ENCODE measurements around the gene CHDH.
A peak's percentile ranks its signal among the peaks of the same experiment; 100 is the strongest.

The CHDH gene, protein sequence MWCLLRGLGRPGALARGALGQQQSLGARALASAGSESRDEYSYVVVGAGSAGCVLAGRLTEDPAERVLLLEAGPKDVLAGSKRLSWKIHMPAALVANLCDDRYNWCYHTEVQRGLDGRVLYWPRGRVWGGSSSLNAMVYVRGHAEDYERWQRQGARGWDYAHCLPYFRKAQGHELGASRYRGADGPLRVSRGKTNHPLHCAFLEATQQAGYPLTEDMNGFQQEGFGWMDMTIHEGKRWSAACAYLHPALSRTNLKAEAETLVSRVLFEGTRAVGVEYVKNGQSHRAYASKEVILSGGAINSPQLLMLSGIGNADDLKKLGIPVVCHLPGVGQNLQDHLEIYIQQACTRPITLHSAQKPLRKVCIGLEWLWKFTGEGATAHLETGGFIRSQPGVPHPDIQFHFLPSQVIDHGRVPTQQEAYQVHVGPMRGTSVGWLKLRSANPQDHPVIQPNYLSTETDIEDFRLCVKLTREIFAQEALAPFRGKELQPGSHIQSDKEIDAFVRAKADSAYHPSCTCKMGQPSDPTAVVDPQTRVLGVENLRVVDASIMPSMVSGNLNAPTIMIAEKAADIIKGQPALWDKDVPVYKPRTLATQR
- total RNA-seq = 0.17 to 0.30 reads per million in 2 experiments

DNA sequence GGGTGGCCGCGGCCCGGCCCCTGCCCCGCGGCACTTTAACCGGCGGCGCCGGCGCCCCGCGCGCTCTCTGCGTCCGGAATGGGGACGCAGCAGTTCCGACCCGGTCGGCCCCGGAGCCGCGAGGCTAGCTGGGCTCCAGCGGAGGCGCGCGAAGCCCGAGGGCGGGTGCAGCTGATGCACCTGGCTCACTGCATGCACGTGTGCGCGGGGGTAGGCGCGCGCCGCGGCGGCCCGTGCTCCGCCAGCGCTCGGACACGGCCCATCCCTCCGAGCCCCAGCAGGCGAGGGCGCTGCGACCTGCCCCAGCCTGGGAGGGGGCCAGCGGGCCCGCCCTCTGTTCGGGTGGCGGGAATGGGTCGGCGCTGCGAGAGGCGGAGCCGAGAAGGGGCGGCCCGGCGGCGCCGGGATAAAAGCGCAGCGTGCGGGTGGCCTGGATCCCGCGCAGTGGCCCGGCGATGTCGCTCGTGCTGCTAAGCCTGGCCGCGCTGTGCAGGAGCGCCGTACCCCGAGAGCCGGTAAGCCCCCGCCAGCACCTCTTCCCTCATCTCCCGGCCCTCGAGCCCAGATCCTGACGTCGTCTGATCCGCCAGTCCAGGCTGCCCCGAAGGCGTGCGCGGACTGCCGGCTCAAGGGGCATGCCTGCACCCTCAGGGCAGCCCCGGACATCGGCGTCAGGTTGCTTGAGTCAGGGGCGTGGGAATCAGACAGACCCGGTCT is at the start of gene CHDH, which contains the start of gene IL17RB:
CHDH (minus strand) TSS at position 286 of the 717 bp plus-strand sequence. CDS start 22,411 bp downstream, outside the sequence.
IL17RB (plus strand) TSS at position 435 of the 717 bp plus-strand sequence; CDS start at position 456, 21 bp downstream.
- no peak for DNase-seq (ENCODE audit: low read depth)

DNA sequence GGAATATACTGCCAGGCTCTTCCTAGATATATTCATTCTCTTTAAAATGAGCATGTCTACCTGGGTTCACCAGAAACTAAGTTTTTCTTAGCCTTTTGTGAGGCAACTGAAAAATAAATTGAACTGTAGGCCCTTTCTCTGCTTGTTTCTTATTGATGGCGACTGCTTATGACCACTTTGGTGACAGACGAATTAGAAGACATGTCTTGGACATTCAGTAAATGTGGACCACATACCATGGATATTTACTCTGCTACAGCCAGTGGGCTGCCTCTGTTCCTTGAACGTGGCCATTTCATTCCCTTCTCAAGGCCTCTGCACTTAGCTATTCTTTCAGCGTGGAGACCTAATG is 46.0 kb upstream of the CHDH start:
- DNase-seq (ENCODE audit: low read depth) = no peak

DNA sequence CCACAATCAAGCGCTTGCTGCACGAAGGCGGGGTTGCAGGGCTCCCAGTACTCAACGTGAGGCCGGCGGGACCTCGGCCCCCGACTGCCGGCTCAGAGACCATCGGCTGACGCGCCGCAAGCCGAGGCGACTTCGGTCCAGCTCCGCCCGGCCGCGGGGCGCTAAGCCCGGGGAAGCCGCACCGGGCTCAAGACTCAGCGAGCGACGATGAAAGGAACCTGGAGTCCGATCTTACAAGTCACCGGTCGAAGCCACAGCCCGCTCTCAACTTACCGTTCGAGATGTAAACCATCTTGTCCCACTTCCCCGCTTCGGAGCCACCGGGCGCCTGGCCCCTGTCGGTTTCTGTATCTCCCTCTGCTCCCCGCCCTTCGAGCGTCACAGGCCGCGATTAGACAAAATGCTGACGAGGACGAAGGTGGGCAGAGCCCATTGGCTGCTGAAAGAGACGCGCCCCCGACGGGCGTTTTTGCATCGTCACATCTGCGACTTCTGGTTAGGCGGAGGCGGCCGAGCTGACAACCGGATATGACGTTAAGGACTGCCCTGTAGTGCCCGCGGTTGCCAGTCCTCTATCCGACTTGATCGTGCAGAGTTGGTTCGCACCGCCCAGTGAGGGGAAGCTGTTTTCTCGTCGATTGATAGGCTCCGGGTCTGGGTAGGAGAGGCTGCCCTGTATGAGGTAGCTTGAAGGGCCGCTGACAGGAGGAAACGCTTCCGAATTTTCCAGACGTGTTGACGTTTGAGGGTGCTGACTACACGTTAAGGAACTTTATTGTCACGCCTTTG is 45.5 kb upstream of the CHDH start, which contains the start of gene SELENOK:
SELENOK (minus strand) TSS at position 363 of the 789 bp plus-strand sequence.
- DNase-seq (ENCODE audit: low read depth) = peak; percentile 96

DNA sequence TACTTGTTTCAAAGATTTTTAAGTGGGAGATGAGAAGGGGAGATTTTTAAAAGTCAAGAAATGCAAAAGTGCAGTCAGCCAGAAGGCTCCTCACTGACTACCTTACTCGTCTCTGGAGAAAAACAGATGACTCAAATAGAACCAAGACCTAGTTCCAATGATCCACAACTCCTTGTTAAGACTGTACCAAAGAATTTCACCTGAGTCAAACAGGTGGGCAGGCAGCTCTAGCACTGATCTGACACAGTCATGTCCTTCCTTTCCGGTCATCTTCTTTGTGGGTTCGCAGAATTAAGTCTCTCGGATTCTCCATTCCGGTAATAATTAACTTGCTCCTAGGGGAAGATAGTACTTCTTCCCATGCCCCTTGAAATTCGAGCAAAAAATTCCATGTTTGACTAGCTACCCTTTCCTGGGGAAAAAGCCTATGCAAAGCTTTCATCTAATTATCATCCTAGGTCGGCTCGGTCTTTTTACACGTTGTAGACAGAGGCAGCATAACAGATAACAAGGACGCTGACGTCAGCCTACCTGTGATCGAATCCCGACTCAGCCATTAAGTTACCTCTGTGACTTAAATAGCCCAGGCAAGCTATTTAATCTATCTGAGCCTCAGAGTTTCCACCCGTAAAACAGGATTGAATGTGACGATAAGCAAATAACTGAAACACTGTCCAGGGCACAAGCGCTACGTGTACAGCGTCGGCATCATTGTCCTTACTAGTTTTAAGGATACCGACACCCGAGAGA is 44.7 kb upstream of the CHDH start:
- DNase-seq (ENCODE audit: low read depth) = peak; percentile 67

DNA sequence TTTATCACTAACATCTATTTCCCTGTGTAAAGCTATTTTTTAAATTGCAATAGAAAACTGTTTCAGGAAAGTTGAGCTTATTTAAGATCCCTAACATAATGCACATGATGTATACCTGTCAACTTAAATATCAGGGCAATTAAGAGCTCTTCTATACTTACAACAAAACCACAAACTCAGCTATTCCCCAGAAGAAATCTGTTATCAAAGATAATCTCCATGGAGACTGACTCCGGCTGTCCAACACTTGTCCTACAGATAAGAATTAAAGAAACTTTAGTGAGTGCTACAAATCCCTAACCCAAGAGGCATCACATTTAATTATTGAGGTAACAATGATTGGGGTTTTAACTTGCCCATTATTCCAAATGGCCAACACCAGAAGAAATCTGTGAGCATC is 42.0 kb upstream of the CHDH start:
- DNase-seq (ENCODE audit: low read depth) = no peak

DNA sequence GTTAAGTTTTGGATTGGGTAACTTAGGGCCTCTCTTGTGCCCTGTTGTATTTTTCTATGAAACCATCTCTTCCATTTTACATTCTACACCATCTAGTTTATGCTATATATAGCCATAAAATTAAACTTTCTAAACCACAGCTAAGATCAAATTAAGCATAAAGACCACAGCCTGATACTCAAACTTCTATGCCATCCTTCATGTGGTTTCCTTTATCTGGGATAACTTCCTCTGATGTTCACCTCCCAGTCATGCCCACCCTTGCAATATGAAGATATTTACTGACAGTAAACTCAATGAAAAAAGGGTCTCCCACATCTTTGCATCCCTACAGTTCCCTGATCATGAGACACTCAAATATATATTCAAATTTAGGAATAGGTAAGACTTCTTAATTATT is 41.2 kb upstream of the CHDH start:
- DNase-seq (ENCODE audit: low read depth) = no peak

DNA sequence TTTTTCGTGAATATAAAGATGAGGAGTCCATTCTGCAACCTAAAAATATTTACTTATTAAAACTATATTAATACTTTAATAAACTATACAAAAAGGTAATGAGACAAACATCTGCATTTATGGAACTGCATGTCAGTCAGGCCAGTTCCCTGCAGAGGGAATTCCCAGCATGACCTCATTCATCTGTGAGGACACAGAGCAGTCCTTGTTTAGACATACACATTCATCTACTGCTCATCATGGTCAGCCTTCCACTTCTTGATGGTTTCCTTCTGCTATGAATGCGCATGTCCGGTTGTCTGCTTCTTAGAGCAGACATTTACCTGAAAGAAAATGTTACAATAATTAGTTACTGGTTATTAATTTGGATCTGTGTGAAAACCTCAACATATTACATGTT is 39.0 kb upstream of the CHDH start:
- no peak for DNase-seq (ENCODE audit: low read depth)

DNA sequence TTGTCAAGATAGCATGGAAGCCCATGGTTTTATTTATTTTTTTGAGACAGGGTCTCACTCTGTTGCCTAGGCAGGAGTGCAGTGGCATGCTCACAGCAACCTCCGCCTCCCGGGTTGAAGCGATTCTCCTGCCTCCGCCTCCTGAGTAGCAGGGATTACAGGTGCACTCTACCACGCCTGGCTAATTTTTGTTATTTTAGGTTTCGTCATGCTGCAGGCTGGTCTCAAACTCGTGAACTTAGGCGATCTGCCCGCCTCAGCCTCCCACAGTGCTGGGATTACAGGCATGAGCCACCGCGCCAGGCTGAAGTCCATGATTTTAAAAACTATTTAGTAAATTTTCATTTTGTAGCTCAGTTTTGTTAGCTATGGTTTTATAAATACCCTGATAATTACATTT is 38.4 kb upstream of the CHDH start:
- no peak for DNase-seq (ENCODE audit: low read depth)

DNA sequence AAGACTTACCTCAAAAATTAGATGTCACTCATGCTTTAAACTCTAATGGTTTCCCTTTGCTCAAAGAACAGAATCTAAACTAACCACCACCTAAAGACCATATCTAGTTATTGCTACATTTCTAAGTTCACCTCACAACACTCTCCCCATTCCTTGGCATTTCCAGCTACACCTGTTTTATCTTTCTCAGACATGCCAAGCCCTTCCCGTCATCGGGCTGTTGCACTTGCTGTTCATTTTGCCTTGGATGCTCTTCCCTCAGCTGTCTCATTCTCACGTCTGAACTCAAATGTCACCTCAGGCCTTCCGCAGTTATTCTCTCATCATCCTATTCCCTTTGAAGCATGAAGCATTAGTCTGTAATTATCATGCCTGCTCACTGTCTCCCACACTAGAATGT is 36.8 kb upstream of the CHDH start:
- DNase-seq (ENCODE audit: low read depth) = no peak

DNA sequence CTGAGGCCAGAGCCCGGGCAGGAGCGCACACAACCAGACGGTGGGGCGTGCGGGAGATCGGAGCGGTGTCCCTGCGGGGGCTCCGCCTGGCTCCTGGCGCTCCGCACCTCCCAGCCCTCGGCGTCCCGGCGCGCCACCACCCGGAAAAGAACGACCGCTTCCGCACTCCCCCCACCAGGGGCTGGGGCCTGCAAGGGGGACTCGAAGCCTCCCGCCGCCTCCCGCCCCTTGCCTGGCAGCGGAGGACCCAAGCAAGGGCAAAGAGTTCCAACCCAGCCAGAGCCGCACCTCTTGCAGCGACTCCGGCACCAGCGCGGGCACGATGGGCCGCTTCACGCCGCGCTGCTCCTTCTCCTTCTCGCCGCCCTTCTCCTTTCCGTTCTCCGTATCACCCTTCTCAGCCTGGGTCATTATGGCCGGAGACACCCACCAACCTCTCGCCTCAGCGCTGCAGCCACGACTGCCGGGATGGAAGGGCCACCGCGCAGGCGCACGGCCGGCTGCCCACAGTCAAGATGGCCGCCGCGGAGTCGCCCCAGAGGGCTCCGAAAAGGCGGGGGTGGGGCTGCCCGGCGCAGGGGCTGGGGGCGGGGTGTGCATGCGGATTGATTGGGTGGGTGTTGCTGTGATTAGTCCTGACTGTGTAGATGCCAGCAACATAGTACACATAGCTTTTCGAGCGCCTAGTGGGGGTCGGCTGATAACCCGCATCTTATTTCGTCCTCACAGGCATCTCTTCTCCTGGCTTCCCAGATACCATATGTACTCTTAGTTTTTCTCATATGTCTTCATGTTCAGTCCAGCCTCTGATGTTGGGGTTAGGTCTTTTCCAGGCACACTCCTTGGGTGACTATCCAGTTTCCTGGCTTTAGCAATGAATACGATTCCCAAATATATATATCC is 35.7 kb upstream of the CHDH start, which contains the start of gene ACTR8:
ACTR8 (minus strand) TSS at position 462 of the 903 bp plus-strand sequence; CDS start at position 411, 51 bp downstream.
- peak; percentile 77 for DNase-seq (ENCODE audit: low read depth)

DNA sequence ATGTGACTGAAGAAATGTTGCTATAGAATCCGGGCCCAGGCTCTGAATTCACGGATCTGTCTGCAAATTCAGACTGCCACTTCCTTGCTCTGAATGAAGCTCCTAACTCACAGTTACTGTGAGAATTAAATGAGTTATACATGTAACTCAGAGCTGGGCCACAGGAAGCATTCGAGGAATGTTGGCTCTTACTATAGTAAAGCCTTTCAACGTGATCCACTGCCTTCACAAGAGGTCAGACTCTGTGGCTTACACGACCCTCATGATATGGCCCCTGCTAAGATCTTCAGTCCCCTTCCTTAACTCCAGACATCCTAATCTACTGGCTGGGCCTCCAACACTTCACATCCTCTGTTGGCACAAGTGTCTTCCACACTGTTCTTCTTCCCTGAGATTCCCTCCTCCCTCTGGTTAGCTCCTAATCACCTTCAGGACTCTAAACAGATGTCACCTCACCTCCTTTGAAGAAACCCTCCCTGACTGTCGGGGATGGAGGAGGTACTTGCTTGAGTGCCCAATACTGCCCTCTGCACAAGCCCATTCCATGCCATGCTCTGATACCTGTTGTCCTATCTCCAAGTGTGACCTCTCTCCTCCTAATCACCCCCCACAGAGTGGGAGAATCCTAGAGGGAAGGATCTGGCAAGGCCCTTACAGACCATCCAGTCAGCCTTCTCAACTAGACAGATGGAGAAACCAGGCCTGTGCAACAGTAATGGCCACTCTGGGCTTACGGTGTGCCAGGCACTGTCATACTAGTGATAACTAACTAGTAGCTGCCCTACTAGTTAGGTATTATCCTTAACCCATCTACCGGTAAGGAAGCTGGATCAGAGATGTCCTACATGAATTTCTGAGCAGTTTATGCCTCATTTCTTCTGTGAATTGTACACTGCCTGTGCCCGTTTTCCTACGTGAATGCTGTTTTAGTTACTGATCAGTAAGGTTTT is 34.5 kb upstream of the CHDH start:
- no peak for DNase-seq (ENCODE audit: low read depth)

DNA sequence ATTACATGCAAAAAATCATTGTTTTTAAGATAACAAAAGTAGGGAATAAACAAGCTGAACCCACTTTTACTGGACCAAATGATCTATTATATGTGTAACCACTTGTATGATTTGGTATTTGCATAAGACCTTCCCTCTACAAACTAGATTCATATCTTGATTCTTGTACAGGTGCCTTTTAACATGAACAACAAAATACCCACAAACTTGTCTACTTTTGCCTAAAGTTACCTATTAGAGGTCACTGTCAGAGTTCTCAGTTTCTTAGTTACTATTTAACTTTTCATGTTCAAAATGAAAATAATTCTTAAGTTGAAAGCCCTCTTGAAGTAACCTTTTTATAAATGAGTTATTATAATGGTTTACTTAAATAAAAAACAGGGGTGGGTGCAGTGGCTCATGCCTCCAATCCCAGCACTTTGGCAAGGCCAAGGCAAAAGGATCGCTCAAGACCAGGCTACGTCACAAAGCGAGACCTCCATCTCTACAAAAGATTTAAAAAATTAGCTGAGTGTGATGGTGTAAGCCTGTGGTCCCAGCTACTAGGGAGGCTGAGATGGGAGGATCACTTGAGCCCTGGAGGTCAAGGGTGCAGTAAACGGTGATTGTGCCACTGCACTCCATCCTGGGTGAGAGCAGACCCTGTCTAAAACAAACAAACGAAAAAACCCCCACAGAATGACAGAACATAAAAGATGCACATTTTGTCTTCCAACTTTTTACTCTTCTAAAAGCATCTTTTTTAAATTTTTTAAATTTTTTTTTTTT is 19.7 kb upstream of the CHDH start:
- no peak for DNase-seq (ENCODE audit: low read depth)

DNA sequence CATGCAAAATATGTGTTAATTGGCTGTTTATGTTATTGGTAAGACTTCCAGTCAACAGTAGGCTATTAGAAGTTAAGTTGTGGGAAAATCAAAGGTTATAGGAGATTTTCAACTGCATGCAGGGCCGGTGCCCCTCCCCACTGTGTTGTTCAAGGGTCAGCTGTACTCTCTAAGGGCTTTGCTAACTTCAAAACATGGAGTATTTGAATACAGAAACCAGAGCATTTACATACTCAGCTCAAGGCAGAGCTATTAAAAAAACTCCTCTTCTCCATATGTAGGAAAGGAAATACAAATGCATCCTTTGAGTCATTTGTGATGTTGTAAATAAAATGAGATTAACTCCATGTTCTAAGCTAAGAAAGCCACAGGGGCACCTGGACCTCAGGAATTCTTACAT is 16.9 kb upstream of the CHDH start:
- no peak for DNase-seq (ENCODE audit: low read depth)

DNA sequence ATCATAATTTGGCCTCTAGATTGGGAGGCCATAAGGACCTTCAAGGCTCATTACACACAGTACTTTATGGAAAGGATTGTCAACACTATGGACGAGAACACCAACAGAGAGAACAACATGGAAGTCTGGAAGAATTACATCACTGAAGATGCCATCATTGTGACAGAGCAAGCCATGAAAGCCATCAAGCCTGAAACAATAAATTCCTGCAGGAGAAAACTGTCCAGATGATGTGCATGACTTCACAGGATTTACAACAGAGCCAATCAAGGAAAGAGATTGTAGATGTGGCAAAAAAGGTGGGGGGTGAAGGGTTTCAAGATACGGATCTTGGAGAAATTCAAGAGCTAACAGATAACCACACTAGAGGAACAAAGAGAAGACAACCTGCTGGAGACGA is 16.0 kb upstream of the CHDH start:
- DNase-seq (ENCODE audit: low read depth) = no peak

DNA sequence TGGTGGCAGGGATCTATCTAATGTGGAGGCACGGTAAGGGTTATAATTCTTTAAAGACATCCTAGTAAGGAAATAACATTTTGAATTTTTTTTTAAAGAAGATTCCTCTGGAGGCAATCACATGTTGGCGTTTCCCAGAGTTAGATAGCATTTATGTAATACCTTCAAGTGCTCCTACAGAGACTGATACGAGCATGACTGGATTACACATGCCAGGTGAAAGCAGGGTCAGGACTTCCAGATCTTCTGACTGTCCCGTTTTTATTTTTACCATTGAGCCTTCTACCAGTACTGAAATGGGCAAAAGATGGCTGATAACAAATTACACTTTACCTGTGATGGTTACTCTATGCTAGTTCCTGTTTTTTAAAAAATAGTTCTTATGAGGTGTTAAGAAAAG is 14.0 kb upstream of the CHDH start:
- DNase-seq (ENCODE audit: low read depth) = no peak

DNA sequence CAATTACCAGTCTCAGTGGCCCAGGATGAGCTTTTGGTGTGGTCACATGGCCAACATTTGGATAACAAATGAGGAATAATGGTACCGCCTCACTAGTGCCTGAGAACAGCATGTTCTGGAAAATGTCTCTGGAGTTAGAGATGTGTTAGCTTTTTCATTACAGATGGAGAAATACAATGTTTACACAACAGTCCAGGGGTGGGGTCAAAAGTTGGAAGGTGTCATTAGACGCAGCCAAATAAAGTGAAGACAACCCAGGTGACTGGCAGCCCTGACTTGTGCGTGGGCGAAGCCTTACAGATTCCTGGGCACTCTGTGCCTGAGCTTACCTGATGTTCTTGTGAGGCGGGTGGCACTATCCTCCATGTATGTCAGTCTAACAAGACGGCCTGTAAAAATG is 13.0 kb upstream of the CHDH start:
- DNase-seq (ENCODE audit: low read depth) = no peak

DNA sequence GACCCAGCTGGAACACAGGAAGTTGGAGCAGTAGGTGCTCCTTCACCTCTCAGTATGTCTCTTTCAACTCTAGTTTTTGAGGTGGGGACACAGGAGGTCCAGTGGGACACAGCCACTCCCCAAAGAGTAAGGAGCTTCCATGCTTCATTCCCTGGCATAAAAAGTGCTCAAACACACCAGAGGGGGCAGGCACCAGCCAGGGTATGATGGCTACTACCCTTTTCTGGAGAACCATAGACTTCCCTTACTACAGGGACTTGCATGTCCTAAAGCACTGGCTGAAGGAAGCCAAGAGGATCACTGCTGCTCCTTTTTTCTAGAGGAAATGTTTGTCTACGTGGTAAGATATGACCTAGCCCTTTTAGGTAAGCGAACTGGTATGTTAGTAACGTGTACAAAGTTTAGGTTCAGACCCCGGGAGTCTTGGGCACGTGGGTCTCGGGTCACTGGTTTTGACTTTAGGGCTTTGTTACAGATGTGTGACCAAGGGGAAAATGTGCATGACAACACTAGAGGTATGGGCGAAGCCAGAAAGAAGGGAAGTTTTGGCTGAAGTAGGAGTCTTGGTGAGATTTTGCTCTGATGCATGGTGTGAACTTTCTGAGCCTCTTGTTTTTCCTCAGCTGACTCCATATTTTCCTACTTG is 12.0 kb upstream of the CHDH start:
- no peak for DNase-seq (ENCODE audit: low read depth)

DNA sequence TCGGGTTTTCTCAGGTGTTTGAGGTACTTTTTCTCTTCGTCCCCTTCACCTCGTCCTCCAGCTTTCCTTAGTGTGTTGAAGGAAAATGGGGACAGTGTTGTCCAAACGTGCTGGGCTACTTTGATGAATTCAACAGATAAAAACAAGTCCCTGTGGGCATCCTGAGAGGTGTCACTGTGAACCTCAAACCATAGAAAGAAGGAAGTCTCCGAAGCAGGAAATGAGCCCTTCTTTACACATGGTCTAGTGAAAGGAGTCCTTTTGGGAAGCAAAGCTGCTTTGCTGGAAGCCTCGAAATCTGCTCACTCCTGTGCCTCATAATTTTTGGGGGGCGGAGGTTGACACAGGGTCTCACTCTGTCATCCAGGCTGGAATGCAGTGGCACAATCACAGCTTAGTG is 10.7 kb upstream of the CHDH start:
- DNase-seq (ENCODE audit: low read depth) = no peak
